GM19463 (cell line): ENCODE measurements around the gene ART1.

Source experiments
- ATAC-seq: cut with Tn5 transposase; IDR thresholded peaks from one replicate; pipeline ENCODE4 v1.9.1; 2021; ENCODE audit warnings: mild to moderate bottlenecking, moderate library complexity; ENCODE audit not compliant: unreplicated experiment

ART1 gene

DNA sequence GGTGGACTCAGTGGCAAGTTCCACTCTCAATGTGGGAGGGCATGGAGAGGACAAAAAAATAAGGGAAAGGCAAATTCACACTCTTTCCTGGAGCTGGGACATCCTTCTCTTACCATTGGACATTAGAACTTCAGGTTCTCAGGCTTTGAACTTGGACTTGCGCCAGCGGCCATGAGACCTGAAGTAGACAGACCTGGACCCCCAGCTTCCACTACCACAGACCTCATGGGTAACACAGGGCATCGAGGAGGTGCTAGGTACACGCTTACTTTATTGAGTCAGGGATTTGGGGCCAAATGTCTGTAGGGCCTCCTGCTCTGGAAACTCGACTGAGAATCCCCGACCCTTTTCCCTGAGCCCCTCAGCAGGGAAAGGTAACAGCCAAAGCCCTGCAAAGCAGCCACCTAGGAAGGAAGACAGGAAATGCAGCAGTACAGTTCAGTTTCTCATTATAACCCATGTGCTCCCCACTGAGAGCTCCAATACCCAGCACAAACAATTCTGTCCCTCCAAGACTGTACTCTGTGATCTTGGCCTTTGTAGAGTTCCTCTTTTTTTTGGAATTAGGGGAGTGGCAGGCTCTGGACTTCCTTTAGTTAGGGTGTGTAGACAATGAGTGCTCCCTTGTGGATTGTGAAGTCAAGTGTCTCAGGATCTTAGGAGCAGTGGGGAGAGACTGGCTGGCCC, 20.6 kb downstream of the ART1 start:
- no peak for ATAC-seq

DNA sequence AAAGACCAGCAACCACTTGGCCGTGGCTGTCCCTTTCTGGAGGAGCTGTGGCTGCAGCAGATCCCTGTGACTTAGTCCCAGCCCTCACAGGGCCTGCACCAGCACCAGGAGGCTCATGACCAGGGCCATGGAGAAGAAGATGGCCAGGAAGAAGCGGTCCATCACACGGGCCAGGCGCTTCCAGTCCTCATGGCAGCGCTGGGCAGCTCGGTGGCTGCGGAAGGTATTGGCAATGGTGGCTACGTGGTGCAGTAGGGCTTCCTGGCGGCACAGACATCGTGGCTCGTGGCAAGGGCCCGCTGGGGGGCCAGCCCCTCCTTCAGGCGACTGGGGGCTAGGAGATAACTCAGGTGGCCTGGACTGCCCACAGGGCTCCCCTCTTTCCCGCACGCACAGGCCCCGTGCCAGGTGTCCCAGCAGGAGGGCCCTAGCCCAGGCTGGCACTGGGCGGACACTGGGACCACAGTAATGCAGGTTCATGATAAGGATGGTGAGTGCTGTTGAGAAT, 21.1 kb downstream of the ART1 start:
- no peak for ATAC-seq

DNA sequence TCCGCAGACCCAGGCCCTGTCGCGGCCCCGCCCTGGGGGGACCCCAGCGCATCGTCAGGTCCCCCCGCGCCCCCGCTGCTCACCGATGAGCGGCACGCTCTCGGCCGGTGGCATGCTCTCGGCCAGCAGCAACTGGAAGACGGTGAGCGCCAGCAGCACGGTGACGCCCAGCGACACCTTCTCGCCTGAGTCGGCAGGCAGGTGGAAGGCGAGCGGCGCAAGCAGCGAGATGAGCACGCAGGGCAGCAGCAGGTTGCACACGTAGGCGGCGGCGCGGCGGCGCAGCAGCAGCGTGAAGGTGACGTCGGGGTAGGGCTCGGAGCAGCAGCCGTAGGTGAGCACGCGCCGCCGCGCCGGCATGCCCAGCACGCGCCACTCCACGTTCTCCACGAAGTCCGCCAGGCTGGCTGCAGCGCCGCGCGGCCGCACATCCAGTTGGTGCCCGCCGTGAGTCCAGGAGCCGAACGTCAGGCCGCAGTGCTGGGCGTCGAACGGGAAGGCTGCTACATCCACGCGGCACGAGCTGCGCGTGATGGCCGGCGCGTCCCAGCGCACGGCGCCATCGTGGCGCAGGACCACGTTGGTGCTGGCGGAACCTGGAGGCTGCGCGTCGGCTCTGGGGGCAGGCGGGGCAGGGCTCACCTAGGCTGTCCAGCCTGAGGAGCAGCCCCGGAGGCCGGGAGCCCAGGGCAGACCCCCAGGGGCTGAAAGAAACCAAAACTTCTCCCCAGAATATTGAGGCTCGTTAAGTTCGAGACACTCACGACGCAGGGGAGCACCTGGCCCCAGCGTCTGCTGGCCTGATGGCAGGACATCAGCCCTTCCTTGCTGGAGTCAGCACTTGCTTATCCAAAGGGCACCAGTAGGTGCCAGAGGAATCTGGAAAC, 22.5 kb downstream of the ART1 start:
- no peak for ATAC-seq

DNA sequence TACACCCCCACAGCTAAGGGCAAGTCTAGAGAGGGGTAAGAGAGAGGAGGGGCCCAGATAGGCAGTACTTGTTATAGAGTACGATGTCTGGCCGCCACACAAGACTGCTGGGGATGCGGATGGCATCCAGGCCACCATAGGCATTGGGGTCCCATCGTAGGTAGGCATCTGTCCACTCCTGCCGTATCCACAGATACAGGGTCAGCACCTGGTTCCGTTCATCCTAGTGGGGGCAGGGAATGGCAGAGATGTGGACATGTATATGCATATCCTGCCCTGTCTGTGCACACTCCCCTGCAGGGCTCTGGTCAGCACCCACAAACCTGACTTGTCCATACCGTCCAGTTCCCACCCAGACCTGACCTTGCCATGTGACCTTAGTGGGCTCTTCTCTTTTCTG, 24.2 kb downstream of the ART1 start:
- no peak for ATAC-seq

DNA sequence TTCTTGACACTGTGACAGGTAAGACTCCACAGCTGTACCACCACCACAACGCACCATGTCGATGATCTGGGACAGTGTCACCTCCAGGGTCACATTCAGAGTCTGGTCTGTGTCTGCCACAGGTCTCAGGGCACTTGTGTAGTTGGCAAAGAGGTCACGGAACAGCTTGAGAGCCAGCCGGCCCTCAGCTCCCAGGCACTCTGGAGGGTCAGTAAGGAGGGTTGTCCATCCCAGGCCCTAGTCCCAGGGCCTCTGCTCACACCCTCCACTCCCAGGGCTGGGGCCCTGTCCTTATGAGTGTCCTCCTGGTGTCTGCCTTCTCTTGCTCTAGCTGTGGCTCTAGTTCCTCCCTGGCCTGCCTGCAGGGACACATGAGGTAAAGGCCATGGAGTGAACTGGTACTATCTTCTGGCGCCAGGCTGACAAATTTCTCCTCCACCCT, 24.8 kb downstream of the ART1 start:
- ATAC-seq, result no peak

DNA sequence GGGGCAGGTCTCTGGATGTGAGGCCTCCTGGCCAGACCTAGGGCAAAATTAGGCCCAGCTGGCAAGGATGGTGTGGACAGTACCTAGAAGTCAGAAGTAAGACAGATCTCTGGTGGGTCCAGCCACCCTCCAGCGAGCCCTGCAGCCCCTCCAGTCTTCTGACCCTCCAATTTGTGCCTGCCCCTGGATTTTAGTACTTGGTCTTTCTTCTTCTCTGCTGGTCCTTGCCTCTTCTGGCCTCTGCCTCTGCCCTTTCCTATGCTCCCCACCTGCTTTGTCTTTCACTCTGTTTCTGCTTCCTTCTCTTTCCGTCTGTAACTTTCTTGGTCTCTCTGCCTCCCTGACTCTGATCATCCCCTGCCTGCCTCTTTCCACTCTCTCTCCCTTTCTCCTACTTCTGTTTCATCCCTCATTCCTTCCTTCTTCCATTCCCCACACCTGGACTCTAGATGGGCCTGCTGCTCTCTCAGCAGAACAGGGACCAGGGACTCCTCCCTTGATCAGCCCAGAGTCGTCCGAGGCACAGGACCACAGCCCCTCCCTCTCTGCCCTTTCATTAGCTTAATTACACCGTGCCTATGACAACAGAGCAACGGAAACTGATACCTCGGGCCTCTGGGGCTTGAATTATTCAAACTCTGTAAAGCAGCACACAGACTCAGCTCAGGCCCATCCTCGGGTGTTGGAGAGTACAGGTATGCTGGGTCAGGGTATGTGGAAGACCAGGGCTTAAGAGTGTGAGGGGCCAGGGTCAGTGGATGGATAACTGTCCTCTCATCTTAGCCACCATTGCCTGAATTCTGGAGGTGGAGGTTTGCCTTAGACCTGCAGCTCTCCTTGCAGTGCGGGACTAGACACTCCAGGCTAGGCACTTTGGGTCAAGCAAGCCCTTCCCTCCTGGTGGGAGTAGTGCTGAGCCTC, 26.7 kb downstream of the ART1 start, which contains the start of gene CHRNA10:
CHRNA10 (minus strand) TSS at position 51 of the 921 bp plus-strand sequence. CDS start 72 bp downstream, outside the sequence.
- no peak for ATAC-seq

DNA sequence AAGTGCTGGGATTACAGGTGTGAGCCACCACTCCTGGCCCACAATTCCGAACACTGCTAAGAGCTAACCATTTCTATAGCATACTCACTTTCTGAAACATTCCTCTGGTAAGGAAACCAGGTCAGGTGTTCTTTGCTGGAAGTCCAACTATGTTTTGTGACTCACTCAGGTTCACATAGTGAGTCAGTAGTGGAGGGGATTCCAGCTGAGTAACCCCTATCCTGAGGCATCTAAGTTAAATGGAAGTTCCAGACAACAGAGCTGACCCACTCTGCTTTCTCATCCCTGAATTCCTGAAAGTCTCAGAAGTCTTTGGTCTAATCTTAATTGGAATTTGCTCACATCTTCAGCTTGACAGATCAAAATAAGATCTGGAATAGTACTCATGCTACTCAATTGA, 29.3 kb downstream of the ART1 start:
- no peak for ATAC-seq

DNA sequence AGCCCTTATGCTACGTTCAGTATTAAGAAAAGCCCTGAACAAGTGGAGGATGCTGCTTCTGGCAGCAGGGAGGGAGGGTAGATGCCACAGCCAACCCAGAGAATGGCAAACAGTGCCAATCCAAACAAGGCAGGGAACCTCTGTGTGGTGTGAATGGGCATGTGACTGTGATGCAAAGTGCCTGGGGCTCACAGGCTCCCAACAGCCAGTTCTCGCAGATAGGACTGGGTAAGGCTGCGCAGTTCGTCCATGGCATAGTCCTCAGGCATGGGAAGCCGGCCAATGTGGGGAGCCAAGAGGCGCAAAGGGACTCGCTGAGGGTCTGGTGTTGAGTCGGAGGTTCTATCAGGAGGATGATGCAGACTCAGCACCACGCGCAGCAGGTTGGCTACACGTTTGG, 31.0 kb downstream of the ART1 start:
- ATAC-seq, result no peak

DNA sequence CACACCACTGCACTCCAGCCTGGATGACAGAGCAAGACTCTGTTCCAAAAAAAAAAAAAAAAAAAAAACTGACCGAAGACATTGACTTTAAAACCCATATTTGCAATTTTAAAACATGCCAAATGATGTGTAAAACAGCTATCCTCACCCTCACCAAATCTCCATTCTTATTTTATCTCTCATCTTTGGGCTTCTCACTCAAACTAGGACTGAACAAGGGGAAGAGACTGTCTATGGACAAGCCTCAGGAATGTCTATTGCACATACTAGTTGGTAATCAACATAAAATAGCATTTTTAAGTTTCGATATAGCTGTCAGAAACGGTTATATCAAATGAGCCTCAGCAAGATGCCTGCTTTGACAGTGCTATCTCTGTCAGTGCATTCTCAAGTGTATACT, 34.1 kb downstream of the ART1 start:
- no peak for ATAC-seq

DNA sequence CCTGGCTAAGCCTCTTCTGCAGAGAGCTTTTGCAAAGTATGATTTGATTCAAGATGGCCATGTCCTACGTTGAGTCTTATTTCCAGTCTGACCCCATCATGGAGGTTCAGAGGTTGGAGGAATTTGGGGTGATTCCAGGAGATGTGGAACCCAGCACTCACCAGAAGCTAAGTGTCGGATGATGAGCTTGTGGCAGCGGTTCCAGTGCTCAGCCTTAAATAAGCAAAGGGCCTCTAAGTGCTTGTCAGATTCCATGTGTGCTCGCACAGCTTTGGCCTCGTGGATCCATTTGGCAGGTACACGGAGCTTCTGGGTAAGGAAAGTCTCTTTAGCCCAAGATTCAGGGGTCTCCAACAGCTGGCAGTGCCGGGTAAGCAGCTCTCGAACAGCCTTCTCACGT, 38.1 kb downstream of the ART1 start:
- no peak for ATAC-seq

DNA sequence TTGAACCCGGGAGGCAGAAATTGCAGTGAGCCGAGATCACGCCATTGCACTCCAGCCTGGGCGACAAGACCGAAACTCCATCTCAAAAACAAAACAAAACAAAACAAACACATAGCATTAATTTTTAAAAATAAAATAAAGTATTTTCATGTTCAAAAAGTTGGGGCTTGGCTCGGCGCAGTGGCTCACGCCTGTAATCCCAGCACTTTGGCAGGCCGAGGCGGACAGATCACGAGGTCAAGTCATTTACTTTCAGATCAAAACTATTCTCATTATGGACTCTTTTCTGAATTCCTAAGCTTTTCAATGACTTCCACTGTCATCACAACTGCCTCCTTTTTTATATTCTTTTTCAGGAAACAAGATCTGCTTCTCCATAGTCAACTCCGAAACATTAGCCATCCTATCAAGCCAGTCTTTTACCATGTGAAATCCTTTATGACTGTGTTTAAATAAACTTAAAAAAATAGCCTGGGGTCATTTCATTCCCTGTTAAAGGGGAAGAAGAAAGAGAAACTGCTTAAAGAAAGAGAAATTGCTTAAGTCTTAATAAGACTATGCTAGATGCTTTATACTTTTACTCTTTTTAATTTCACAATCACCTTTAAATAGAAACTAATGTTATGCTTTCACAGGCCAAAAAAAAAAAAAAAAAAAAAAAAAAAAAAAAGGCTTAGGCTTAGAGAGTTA, 39.3 kb downstream of the ART1 start:
- no peak for ATAC-seq

DNA sequence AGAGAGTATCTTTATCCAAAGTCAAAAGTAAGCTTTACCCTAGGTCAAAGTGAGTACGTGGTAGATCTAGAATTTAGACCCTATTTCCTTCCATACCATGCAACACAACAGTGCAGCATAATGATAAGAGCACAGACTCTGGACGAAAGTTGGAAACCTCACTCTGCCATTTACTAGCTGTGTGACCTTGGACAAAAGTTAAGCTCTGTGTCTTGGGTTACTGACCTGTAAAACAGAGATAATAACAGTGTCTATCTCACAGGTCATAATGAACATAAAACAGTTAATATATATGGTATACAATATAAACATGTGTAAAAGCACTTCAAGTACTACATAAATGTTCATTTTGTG, 39.9 kb downstream of the ART1 start:
- no peak for ATAC-seq

DNA sequence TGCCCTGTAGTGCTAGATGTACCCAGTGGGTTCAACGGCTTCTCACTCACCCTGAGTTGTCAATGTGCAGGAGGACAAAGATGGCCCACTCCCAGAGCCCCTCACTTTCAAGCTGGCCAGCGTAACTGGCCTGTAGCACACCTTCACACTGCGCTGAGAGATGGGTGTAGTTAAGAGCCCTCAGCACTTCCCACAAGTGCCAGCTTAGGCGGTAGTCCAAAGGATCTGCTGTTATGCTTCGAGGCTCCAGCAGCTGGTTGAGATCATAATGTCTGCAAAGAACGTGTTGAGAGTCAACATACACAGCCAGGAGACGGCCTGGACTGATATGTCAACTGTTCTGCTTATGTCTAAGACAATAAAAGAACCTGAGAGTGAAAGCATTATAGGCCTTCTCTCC, 41.0 kb downstream of the ART1 start:
- no peak for ATAC-seq

DNA sequence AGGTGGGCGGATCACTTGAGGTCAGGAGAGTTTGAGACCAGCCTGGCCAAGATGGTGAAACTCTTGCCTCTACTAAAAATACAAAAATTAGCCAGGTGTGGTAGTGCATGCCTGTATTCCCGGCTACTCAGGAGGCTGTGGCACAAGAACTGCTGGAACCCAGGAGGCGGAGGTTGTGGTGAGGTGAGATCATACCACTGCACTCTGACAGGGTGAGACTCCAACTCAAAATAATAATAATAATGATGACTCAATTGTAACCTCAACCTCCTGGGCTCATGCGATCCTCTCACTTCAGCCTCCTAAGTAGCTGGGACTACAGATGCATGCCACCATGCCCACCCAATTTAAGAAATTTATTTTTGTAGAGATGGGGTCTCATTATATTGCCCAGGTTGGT, 41.8 kb downstream of the ART1 start:
- ATAC-seq, result no peak

DNA sequence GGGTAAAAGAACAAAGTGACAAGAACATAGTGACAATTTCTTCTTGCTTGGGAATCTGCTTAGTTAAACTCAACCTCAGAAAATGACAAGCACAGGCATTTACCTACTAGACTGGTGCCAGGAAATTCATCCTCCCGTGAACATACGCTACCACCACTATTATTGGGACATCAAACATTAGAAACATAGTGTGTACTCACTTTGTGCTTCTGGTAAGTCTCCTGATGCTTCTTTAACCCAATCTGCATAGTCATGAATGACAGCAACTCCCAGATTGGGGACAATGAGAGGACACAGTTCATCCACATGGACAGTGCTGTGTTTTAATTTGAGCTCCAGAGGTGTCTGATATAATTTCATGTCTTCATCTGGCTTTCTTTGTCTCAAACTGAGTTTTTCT, 55.5 kb downstream of the ART1 start:
- ATAC-seq, result no peak

DNA sequence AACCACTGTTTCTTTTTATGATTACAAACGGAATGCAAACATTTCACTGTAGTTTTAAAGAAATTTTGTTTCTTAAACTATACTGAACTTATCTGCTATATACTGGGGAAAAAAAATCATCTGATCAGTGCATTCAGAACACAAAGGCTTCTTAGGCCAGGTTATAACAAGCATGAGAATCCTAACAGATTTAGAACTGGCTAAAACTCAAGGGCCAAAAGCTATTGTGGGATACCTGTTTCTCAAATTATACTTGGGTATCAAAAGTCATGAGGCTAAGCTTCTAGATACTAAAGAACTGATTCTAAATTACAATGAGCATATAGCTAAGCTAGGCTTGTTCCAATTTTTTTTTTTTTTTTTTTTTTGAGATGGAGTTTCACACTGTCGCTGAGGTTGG, 56.0 kb downstream of the ART1 start:
- ATAC-seq, result no peak

DNA sequence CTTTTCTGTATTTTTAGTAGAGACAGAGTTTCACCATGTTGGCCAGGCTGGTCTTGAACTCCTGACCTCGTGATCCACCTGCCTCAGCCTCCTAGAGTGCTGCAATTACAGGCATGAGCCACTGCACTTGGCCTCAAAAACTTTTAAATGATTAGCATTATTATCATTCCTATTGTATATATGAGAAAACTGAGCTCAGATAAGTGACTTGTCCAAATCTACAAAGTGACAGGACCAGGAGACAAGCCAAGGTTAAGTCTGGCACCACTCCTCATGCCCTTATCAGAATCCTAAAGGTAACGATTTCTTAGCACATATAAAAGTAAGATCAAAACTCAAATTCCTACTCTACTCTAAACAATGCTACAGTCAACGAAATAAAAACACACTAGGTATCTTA, 58.5 kb downstream of the ART1 start:
- no peak for ATAC-seq

DNA sequence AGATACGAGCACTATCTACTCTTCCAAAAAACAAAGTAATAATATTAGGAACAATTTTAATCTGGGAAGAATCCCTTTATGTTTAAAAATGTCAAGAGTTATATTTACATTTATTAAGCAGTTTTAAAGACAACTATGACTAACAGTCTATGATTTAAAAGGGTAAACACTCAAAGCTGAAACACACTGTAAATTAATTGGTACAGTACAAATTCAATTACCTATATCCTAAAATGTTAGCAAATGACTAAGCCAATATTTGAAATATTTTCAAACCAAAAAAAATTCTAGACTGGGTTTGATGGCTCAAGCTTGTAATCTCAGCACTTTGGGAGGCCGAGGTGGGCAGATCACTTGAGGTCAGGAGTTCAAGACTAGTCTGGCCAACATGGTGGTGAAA, 62.2 kb downstream of the ART1 start:
- no peak for ATAC-seq

DNA sequence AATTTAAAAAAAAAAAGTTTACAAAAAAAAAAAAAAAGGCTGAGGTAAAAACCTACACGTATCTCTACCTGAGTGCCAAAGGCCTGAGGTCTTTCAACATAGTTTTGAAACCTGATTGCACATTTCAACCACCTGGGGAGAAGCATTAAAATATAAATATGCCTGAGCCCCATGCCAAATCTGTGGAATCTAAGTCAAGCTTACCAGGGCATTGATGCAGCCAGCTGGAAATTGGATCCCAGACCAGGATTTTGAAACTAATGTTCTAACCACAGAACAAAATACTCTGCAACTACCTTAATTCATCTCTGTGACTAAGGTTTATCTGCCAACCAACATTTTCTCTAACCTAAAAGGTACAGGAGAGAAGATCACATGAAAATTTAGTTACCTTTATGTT, 65.0 kb downstream of the ART1 start:
- no peak for ATAC-seq

DNA sequence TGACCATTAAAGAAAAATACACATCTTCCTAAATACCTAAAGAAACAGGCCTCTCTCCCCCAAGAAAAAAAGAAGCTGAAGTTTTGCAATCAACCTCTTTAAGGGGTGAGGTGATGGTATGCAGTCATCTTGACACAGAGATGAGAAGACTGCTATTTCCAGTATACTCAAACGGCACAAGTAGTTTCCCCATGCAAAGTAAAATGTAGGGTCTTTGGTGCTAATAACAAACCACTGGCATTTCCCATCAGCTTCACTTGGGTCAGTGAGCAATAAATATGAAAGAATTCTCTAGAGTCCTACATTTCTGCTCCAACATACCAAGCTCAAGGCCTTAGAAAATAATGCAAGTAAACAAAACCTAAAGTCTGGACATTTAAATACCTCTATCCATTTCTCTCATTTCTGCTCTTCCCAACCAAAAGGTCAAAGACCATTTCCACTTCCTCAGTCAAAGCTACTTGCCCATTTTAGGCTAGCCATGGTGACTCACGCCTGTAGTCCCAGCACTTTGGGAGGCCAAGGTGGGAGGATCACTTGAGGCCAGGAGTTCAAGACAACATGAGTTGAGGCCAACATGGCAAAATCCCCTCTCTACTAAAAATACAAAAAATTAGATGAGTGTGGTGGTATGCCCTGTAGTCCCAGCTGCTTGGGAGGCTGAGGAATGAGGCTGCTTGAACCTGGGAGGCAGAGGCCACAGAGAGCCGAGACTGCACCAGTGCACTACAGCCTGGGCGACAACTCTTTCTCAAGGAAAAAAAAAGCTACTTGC, 65.7 kb downstream of the ART1 start:
- ATAC-seq, result no peak
